HL-60/S4 (cell line): Measurements from ENCODE around the gene THBS2.
"Not testable (repeated sequence)": the region's sequence is repeated elsewhere in the genome, so short reads cannot be mapped to it uniquely, and the experiment has no call there.

Experiments used
- in situ Hi-C: fragments of 300-500 bp; cut with MboI; formaldehyde crosslinking; loops from 2 replicates; pipeline ENCODE4 v1.14.3; 2022; ENCODE audit warnings: low sequenced_read_pairs

Gene THBS2

GRCh38 chr6:169188475-169188874, 65.2 kb downstream of the THBS2 start:
- in situ Hi-C loops: no loop called here

- in situ Hi-C loops: no loop called here
These were observed 65.6 kb downstream of the THBS2 start for GRCh38 chr6:169188051-169188470.

DNA sequence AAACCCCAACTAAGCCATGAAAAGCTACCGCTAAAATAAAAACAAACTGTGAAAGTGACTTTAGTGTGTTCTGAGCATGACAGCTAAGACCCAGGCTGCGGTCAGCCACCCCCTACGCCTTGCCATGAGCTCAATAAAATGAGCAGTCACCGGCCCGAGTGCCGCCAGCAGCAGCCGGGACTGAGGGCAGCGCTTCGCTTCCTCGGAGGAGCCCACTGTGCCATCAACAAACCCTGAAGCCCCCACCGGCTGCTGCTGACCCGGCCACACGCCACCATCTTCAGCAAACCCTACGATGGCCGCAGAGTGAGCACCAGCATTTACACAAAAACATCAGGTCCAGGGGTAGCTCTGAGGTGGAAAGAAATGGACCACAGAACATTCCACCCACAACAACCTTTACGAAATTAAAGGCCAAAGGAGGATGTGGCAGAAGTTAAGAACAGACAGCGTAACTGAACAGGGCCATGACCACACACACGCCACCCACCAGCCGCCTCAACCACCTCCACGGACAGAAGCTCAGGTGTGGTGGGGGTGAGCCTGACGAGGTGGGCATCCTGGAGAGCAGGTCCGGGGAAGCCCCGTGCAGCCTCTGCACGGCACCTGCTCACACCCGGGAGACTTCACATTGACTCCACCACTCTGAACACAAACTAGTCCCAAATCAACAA, 67.0 kb downstream of the THBS2 start:
- in situ Hi-C loops: no loop called here

GRCh38 chr6:169185692-169186485, 67.8 kb downstream of the THBS2 start:
- in situ Hi-C loops: no loop called here

DNA sequence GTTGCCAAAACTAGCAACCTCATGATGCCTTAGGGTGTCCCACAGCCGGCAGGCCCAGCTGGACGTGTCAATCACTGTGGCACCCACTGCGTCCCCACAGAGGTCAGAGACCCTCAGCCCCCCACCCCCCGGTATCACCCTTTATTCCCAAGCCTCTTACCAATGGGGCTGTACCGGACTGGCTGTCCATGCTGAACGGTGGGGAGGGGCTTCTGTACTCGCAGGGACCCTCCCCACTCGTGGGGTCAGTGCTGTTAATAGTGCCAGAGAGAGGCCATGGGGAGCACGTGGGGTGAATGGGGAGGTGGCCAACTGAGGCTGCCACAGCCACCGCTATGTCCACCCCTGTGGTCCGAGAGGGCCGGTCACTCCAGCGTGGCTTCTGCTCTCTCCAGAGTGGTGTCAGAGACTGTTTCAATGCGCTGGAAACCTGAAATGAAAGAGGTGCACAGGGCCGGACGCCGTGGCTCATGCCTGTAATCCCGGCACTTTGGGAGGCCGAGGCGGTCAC, 68.6 kb downstream of the THBS2 start:
- in situ Hi-C loops: no loop called here

- in situ Hi-C loops: no loop called here
These were observed 69.2 kb downstream of the THBS2 start for GRCh38 chr6:169184419-169184818.

- in situ Hi-C loops: no loop called here
These were observed 70.4 kb downstream of the THBS2 start for GRCh38 chr6:169183233-169183632.

GRCh38 chr6:169179831-169180230, 73.8 kb downstream of the THBS2 start:
- in situ Hi-C loops: not testable (repeated sequence)

DNA sequence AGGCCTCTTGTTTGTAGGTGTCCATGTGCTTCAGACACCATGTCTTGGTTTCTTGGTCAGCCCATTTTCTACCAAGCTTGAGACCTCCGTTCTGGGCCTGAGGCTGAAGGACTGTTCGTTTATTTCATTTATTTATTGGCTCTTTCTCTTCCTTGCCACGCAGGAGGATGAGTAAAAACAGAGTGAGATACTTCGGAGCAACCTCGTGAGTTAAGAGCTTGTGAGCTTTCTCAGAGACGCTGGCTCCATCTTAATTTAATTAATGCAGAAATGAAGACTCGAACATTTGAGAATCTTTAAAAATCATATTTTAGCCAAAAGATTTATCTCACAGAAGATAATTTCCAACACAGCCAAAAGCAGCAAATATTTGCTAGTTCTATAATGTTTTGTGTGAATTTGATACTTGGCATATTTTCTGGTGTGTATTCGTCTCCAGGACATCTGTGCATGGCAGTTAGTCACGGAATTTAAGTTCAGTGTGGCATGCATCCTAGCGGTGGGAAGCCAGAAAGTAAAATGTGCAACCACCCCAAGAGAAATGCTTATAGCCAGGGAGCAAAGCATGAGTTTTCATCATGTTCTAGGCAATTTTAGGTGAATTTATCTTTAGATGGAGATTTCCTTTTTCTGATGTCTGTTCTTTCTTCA, 76.0 kb downstream of the THBS2 start:
- in situ Hi-C loops: no loop called here

GRCh38 chr6:169176361-169176991, 77.2 kb downstream of the THBS2 start:
- in situ Hi-C loops: no loop called here

- in situ Hi-C loops: no loop called here
These were observed 78.2 kb downstream of the THBS2 start for GRCh38 chr6:169175360-169175887.

- in situ Hi-C loops: no loop called here
These were observed 78.9 kb downstream of the THBS2 start for GRCh38 chr6:169174516-169175359.

DNA sequence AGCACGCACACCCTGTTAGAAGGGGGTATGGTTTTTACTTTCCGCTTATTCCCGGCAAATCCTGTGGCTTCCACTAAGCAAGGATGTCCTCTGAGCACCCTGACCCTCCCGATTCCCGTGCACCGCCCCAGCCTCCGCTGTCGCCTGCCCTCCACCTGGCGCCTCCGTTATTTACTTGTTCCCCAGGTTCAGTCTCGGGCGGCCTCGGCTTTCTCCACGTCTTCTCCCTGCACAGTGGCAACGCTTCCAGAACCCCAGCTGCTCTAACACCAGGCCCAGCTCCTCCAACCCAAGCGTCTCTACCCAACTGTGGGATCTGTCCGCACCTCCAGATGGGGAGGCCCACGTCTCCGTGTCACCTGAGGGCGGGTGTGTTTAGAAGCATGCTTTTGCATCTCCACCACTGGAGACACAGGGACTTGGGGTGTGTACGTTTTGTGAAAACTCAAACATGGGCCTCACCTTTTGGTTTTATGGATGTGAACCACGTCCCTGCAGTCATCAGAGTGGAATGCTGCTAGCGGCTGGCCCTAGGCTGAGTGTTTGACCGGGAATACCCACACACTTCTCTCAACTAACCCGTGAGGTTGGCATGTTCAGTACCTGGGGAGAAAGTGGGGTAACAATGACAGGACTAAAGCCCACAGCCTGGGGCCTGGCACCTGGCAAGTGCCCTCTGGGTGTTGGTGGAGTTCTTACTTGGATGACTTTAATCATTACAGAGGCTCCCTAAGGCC, 79.9 kb downstream of the THBS2 start:
- in situ Hi-C loops: no loop called here

DNA sequence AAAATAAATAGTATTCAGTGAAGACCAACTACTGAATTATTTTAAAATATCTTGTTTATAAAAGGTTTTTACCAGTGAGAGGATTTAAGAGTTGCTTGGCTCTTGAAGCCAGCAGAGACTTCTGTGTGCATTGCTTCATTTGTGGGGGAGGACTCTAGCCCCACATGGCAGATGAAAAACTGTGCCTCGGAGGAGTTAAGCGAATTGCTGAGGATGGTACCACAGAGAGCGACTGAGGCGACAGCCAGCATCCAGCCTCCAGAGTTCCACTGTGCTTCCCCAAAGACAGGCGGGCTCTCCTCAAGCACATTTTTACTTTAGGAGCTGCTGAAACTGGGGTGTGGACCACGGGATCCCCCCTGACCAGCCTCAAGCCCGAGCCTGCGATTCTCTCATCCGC, 80.7 kb downstream of the THBS2 start:
- in situ Hi-C loops: no loop called here

DNA sequence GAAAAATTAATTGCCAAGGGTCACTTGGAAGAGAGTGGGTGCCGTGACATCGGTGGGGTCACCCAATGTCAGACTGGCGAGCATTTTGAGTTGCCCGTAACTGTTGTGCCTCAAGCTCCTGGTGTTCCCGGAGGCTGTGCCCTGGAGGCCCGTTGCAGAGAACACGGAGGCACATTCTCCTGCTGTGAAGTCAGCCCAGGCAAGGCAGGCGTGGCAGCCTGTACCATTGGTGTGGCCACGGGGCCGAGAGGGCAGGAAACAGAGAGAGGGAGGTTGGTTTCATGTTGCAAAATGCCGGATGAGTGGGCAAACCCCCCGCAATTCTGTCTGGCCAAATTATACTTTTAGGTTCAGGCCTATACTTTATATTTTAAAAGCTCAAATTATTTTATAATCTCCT, 81.2 kb downstream of the THBS2 start:
- in situ Hi-C loops: no loop called here

GRCh38 chr6:169171951-169172350, 81.7 kb downstream of the THBS2 start:
- in situ Hi-C loops: no loop called here

DNA sequence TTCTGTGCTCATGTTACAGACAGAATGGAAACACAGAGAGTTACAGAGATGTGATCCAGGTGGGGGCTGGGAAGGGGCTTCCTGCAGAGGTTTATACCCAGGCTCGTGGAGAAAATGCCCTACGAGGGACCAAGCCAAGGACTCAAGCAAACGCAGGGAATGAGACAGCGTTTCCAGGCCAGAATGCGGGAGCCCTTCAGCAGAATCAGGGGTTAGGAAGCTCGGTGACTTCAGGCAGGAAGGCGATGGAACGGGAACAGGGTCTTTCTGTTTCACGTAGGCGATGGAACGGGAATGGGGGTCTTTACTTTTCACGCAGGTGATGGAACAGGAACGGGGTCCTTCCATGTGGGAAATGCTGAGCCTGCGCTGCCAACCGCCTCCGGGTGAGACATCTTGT, 82.6 kb downstream of the THBS2 start:
- in situ Hi-C loops: no loop called here

DNA sequence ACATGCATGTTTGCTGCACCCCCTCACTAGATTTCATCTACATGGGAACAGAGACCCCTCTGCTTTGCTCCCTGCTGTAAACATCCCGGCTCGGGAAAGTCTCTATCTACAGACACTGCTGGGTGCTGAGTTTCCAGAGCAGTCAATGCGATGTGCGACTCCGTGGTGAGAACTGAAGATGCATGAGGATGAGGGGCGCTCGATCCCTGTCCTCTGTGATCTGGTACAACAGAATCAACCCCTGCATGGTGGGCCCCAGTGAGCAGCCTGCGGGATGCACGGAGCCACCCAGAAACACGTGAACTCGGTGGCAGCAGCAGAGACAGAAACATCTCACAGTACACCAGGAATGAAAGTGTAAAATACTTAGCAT, 83.1 kb downstream of the THBS2 start:
- in situ Hi-C loops: no loop called here

DNA sequence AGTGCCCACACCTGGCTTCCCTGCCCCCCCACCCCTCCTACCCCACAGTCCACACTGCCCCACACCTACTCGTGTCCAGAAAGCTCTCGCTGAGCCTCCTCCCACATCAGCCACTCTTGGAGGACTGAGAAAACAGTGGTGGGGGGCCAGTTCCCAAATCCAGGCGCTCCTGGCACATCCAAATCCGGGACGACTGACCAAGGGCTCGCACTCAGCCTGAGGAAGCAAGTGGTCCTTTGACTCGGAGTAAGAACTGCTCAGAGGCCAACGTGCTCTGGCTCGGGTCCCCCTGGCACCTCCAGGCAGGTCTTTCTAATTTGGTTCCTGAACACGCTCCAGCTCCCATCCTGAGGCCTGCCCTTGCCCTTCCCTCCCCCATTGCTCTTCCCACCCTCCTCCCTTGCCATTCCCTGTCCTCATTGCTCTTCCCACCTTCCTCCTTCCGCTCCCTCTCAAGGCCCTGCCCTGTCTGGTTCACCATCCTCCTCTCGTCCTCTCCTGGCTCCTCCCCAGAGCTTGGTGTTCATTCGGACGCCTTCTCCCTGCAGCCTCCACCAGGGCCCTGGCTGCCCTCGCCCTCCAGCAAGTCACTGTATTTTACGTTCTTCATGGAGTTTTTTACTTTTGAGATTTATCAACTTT, 83.6 kb downstream of the THBS2 start:
- in situ Hi-C loops: no loop called here
